Muscle layer of colon (tissue), 2 donors: ENCODE results near the gene OR4F15.

ENCODE experiments used
- H3K27ac ChIP-seq: one replicate; pipeline ENCODE4 v1.7.0; 2013; ENCODE audit warnings: low read depth, mild to moderate bottlenecking, low read length, moderate library complexity
- H3K27me3 ChIP-seq, 2 donors: one replicate each; pipeline ENCODE4 v1.7.0; 2013; ENCODE audit warnings: low read length in 2 of 2, mild to moderate bottlenecking in 2 of 2; ENCODE audit not compliant: insufficient read depth in 2 of 2, control insufficient read depth in 1 of 2
- H3K36me3 ChIP-seq: one replicate; pipeline ENCODE4 v1.7.0; 2013; ENCODE audit warnings: mild to moderate bottlenecking, low read length; ENCODE audit not compliant: insufficient read depth
- H3K4me1 ChIP-seq: one replicate; pipeline ENCODE4 v1.7.0; 2013; ENCODE audit warnings: mild to moderate bottlenecking, low read length; ENCODE audit not compliant: insufficient read depth
- H3K4me3 ChIP-seq, 2 donors: one replicate each; pipeline ENCODE4 v1.7.0; 2013; ENCODE audit warnings: low read length in 2 of 2, low read depth in 1 of 2, mild to moderate bottlenecking in 1 of 2, moderate library complexity in 1 of 2
- H3K9ac ChIP-seq: one replicate; pipeline ENCODE4 v1.7.0; 2013; ENCODE audit warnings: low read length
- H3K9me3 ChIP-seq: one replicate; pipeline ENCODE4 v1.7.0; 2013; ENCODE audit warnings: mild to moderate bottlenecking, low read length
- donor health status: abdominal sarcoma.
- donor health status: Adenocarcinoma of cecum.

Gene OR4F15

GRCh38 chr15:101844916-101845315, 32.9 kb downstream of the OR4F15 start:
- Histone ChIP-seq H3K27me3 (no peaks in the 10 kb centered on the region), H3K9ac (no peak overlapping the region), H3K27ac (no peak overlapping the region), H3K36me3 (no peaks in the 10 kb centered on the region), H3K4me3 (no peak overlapping the region), H3K4me1 (no peaks in the 10 kb centered on the region), H3K9me3 (no peaks in the 10 kb centered on the region)

- H3K4me1 ChIP-seq: no peaks in the 10 kb centered on the region
- H3K9me3 ChIP-seq: no peaks in the 10 kb centered on the region
- H3K27ac ChIP-seq: no peak overlapping the region
- H3K36me3 ChIP-seq: no peaks in the 10 kb centered on the region
- no peak overlapping the region for H3K4me3 ChIP-seq
- no peak overlapping the region for H3K9ac ChIP-seq
- no peaks in the 10 kb centered on the region for H3K27me3 ChIP-seq
Measured at GRCh38 chr15:101852356-101852755, 40.4 kb downstream of the OR4F15 start.
